ENCODE results near the gene RRAGD. TPM values are rescaled to one million over a fixed set of nuclear protein-coding genes. Genes with fewer than 3 reads are reported as not detected.

RRAGD gene
- total RNA-seq, 1 experiment from 2014 or later = 27.8 TPM

DNA sequence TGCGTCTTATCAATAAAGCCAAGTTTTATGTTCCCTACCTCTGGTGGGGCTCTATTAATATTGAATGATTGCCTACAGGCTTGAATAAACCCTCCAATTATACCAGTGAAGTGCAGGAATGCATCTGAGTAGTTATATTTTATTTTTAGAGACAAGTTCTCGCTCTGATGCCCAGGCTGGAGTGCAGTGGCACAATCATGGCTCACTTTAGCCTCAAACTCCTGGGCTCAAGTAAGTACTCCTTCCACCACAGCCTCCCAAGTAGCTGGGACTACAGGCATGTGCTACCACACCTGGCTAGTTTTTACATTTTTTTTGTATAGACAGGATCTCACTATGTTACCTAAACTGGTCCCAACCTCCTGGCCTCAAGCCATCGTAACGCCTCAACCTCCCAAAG is 33.4 kb downstream of the RRAGD start:
- in situ Hi-C loops (cut with HindIII; ENCODE audit: low pct_unique_long_range_greater_than_20kb, low sequenced_read_pairs) (no loop called here), intact Hi-C loops (cut with micrococcal nuclease; ENCODE audit: unreplicated experiment) (no loop called here)
- no peaks in the 10 kb centered on the region for H3K36me3 ChIP-seq (ENCODE audit: control insufficient read depth, insufficient read depth, low read length)
- H3K27ac ChIP-seq (ENCODE audit: low read length) = no peak overlapping the region
- CTCF ChIA-PET = no interaction called here
- H3K4me3 ChIP-seq (ENCODE audit: low read depth in 2 of 2, low read length in 2 of 2) = no peak overlapping the region
- BruUV-seq (replicated peaks) = no TSS peak
- POLR2A ChIA-PET = interaction anchor here (0.7 kb wide), 1 partner anchor 26 kb away, joined by 4 read pairs; the partner anchor contains the start of gene UBE2J1
- no peak for DNase-seq (ENCODE audit: low read depth, low spot score)
- no peaks in the 10 kb centered on the region for H3K27me3 ChIP-seq (ENCODE audit: control insufficient read depth, insufficient read depth, low read length)
- no peaks in the 10 kb centered on the region for H3K9me3 ChIP-seq (ENCODE audit: control insufficient read depth, insufficient read depth, low read depth, low read length)
- no peaks in the 10 kb centered on the region for H3K4me1 ChIP-seq (ENCODE audit: control insufficient read depth, insufficient read depth, low read length)
- no peak for TF ChIP-seq SIN3A (IDR thresholded peaks at IDR 0.05; ENCODE audit: borderline replicate concordance, insufficient read depth, low read depth, low read length)
- TF ChIP-seq, protein P1, sequence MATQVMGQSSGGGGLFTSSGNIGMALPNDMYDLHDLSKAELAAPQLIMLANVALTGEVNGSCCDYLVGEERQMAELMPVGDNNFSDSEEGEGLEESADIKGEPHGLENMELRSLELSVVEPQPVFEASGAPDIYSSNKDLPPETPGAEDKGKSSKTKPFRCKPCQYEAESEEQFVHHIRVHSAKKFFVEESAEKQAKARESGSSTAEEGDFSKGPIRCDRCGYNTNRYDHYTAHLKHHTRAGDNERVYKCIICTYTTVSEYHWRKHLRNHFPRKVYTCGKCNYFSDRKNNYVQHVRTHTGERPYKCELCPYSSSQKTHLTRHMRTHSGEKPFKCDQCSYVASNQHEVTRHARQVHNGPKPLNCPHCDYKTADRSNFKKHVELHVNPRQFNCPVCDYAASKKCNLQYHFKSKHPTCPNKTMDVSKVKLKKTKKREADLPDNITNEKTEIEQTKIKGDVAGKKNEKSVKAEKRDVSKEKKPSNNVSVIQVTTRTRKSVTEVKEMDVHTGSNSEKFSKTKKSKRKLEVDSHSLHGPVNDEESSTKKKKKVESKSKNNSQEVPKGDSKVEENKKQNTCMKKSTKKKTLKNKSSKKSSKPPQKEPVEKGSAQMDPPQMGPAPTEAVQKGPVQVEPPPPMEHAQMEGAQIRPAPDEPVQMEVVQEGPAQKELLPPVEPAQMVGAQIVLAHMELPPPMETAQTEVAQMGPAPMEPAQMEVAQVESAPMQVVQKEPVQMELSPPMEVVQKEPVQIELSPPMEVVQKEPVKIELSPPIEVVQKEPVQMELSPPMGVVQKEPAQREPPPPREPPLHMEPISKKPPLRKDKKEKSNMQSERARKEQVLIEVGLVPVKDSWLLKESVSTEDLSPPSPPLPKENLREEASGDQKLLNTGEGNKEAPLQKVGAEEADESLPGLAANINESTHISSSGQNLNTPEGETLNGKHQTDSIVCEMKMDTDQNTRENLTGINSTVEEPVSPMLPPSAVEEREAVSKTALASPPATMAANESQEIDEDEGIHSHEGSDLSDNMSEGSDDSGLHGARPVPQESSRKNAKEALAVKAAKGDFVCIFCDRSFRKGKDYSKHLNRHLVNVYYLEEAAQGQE (IDR thresholded peaks at IDR 0.05; ENCODE audit: insufficient read depth in 1 of 2, low read depth in 2 of 2, low read length in 1 of 2) = no peak
- TF ChIP-seq TCF7L2 (IDR thresholded peaks at IDR 0.05; ENCODE audit: low read depth, low read length) = no peak
- TF ChIP-seq, protein P2, sequence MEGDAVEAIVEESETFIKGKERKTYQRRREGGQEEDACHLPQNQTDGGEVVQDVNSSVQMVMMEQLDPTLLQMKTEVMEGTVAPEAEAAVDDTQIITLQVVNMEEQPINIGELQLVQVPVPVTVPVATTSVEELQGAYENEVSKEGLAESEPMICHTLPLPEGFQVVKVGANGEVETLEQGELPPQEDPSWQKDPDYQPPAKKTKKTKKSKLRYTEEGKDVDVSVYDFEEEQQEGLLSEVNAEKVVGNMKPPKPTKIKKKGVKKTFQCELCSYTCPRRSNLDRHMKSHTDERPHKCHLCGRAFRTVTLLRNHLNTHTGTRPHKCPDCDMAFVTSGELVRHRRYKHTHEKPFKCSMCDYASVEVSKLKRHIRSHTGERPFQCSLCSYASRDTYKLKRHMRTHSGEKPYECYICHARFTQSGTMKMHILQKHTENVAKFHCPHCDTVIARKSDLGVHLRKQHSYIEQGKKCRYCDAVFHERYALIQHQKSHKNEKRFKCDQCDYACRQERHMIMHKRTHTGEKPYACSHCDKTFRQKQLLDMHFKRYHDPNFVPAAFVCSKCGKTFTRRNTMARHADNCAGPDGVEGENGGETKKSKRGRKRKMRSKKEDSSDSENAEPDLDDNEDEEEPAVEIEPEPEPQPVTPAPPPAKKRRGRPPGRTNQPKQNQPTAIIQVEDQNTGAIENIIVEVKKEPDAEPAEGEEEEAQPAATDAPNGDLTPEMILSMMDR (IDR thresholded peaks at IDR 0.05) = no peak
- no peak for TF ChIP-seq POLR2AphosphoS5 (IDR thresholded peaks at IDR 0.05; ENCODE audit: low read depth, low read length)
- no peak for ATAC-seq

DNA sequence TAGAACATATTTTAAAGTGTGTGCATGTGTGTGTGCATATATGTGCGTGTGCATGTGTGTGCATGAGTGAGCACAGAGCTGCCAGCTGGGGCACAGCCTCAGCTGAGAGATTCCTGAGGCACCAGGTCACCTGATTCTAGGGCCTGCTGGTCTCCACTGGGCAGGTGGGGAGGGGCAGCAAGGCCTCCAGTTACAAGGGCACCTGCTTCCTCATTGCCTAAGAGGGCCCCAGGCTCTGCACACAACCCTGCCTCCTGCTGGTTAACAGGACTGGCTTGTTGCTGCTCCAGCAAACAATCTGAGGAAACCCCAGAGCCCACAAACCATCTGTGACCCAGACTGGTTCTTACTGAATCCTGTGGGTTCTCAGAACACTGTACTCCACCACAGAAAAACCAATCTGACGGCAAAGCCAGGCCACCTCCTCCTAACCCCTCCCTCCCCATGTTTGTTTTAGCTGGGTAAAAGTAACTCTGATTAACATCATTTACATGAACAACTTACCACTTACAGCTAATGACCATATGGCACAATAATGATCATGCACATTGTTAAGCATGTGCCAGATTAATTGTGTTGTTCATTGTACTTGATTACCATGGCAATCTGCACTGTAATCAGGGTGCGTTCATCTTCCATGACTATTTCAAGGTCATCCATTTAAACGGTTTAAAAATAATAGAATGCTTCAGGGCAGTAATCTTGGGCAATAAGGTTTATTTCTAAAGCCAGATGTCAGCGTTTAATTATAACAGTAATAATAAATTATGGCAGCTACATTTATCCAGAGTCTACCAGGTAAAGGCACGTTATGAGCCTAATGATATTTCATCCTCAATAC is 36.4 kb downstream of the RRAGD start:
- no peaks in the 10 kb centered on the region for H3K27me3 ChIP-seq (ENCODE audit: control insufficient read depth, insufficient read depth, low read length)
- ATAC-seq (no peak), DNase-seq (ENCODE audit: low read depth, low spot score) (no peak)
- intact Hi-C loops (cut with micrococcal nuclease; ENCODE audit: unreplicated experiment) (no loop called here), in situ Hi-C loops (cut with HindIII; ENCODE audit: low pct_unique_long_range_greater_than_20kb, low sequenced_read_pairs) (no loop called here)
- POLR2A ChIA-PET = no interaction called here
- no peaks in the 10 kb centered on the region for H3K36me3 ChIP-seq (ENCODE audit: control insufficient read depth, insufficient read depth, low read length)
- no peak overlapping the region for H3K27ac ChIP-seq (ENCODE audit: low read length)
- no peaks in the 10 kb centered on the region for H3K4me1 ChIP-seq (ENCODE audit: control insufficient read depth, insufficient read depth, low read length)
- no peak for TF ChIP-seq SIN3A (IDR thresholded peaks at IDR 0.05; ENCODE audit: borderline replicate concordance, insufficient read depth, low read depth, low read length)
- TF ChIP-seq, protein P2 (IDR thresholded peaks at IDR 0.05) = peak; percentile 31
- BruUV-seq (replicated peaks) = no TSS peak
- no peak overlapping the region for H3K4me3 ChIP-seq (ENCODE audit: low read depth in 2 of 2, low read length in 2 of 2)
- CTCF ChIA-PET = interaction anchor here (0.6 kb wide), 1 partner anchor 181 kb away, joined by 3 read pairs; no protein-coding TSS in a partner anchor
- no peaks in the 10 kb centered on the region for H3K9me3 ChIP-seq (ENCODE audit: control insufficient read depth, insufficient read depth, low read depth, low read length)

All from Panc1 (cell line).